PC-3 (cell line): ENCODE data around the gene FBXW7. TPM values are rescaled to one million over a fixed set of nuclear protein-coding genes. Genes with fewer than 3 reads are reported as not detected.

Experiments
- ATAC-seq: fragments of 200-7000 bp; cut with Tn5 transposase; 2 replicates; pipeline ENCODE4 v1.9.1; 2020; ENCODE audit warnings: mild to moderate bottlenecking, moderate library complexity
- BruUV-seq: library from RNA; stranded (reverse); fragments of 400-500 nt; replicated peaks from 2 replicates; lab custom pipeline; 2021; lab: Mats Ljungman, UMichigan
- CTCF ChIA-PET: fragments of 300-600 bp; sonication (Branson Sonifier 250); formaldehyde crosslinking; loops from one replicate; lab custom pipeline; 2022; ENCODE audit warnings: antibody characterized with exemption; lab: Charles Lee
- POLR2A ChIA-PET: fragments of 300-600 bp; sonication (Branson Sonifier 250); formaldehyde crosslinking; loops from one replicate; lab custom pipeline; 2022; ENCODE audit warnings: antibody characterized with exemption; ENCODE audit not compliant: unreplicated experiment; lab: Charles Lee
- DNase-seq: peaks from one replicate; pipeline ENCODE4 v3.0.0-alpha.2; 2015
- H2AFZ ChIP-seq: fragments of 300-600 bp; sonication (generic); 2 replicates; pipeline ENCODE4 v1.6.0; 2016; ENCODE audit warnings: antibody characterized with exemption, low read length
- H3F3A ChIP-seq: fragments of 300-600 bp; sonication (generic); one replicate; pipeline ENCODE4 v1.6.0; 2017; ENCODE audit warnings: antibody characterized with exemption, low read length, control low read depth, mild to moderate bottlenecking; ENCODE audit not compliant: unreplicated experiment
- H3K27ac ChIP-seq: fragments of 300-600 bp; sonication (generic); 2 replicates; pipeline ENCODE4 v1.5.1; 2016; ENCODE audit warnings: mild to moderate bottlenecking, low read length
- H3K27me3 ChIP-seq: fragments of 300-600 bp; sonication (generic); 2 replicates; pipeline ENCODE4 v1.6.1; 2016; ENCODE audit warnings: low read length, mixed read lengths
- H3K36me3 ChIP-seq: fragments of 300-600 bp; sonication (generic); 2 replicates; pipeline ENCODE4 v1.6.1; 2016; ENCODE audit warnings: low read depth, mixed run types, low read length, mixed read lengths
- H3K4me1 ChIP-seq: fragments of 300-600 bp; sonication (generic); 2 replicates; pipeline ENCODE4 v1.5.1; 2016; ENCODE audit warnings: low read length; ENCODE audit not compliant: insufficient read depth
- H3K4me2 ChIP-seq: fragments of 300-600 bp; sonication (generic); 2 replicates; pipeline ENCODE4 v1.6.0; 2016; ENCODE audit warnings: low read length
- H3K4me3 ChIP-seq: fragments of 300-600 bp; sonication (generic); 2 replicates; pipeline ENCODE4 v1.5.1; 2016; ENCODE audit warnings: mild to moderate bottlenecking, low read length, mixed read lengths
- H3K79me2 ChIP-seq: fragments of 300-600 bp; sonication (generic); 2 replicates; pipeline ENCODE4 v1.6.1; 2017; ENCODE audit warnings: low read length, mixed read lengths
- H3K9ac ChIP-seq: fragments of 300-600 bp; sonication (generic); 2 replicates; pipeline ENCODE4 v1.6.0; 2016; ENCODE audit warnings: mild to moderate bottlenecking, low read length
- H3K9me2 ChIP-seq: fragments of 300-600 bp; sonication (generic); replicated peaks from 2 replicates; pipeline ENCODE4 v1.6.1; 2016; ENCODE audit warnings: mixed run types, low read length, mixed read lengths
- H3K9me3 ChIP-seq: fragments of 300-600 bp; sonication (generic); 2 replicates; pipeline ENCODE4 v1.6.1; 2016; ENCODE audit warnings: low read length, mixed read lengths
- H4K20me1 ChIP-seq: fragments of 300-600 bp; sonication (generic); 2 replicates; pipeline ENCODE4 v1.6.1; 2016; ENCODE audit warnings: low read length, mixed read lengths
- CTCF ChIP-seq: fragments of 300-600 bp; sonication (generic); conservative IDR thresholded peaks from 2 replicates; pipeline ENCODE4 v1.5.1; 2017; ENCODE audit warnings: antibody characterized with exemption, low read depth, mild to moderate bottlenecking, low read length
- EZH2 ChIP-seq: fragments of 300-600 bp; sonication (generic); IDR thresholded peaks from one replicate; pipeline ENCODE4 v1.6.1; 2017; ENCODE audit warnings: antibody characterized with exemption, mild to moderate bottlenecking, low read length; ENCODE audit not compliant: unreplicated experiment
- EZH2phosphoT487 ChIP-seq: fragments of 300-600 bp; sonication (generic); IDR thresholded peaks from 2 replicates; pipeline ENCODE4 v1.6.1; 2018; ENCODE audit warnings: mild to moderate bottlenecking, antibody characterized with exemption, low read length, borderline replicate concordance
- intact Hi-C: fragments of 100-400 bp; cut with micrococcal nuclease; formaldehyde crosslinking; loops from 2 replicates; pipeline ENCODE4 v1.9.0; 2023
- total RNA-seq: library from RNA; depleted of rRNA; stranded (reverse); fragments of >200 nt; gene quantifications from 2 replicates; pipeline ENCODE4 v1.2.3, GENCODE V29; 2014

FBXW7 gene
- total RNA-seq, 1 experiment from 2014 or later = 24.3 TPM

- TF ChIP-seq EZH2phosphoT487 = no peak
- TF ChIP-seq EZH2 = no peak
- TF ChIP-seq CTCF = no peak
- Histone ChIP-seq H4K20me1 (no peaks in the 10 kb centered on the region), H3K9me2 (no peaks in the 10 kb centered on the region), H3F3A (no peaks in the 10 kb centered on the region), H3K79me2 (no peaks in the 10 kb centered on the region), H3K9me3 (no peaks in the 10 kb centered on the region), H3K36me3 (no peaks in the 10 kb centered on the region), H2AFZ (no peak overlapping the region), H3K27ac (no peak overlapping the region), H3K4me2 (no peak overlapping the region), H3K27me3 (no peaks in the 10 kb centered on the region), H3K4me3 (no peak overlapping the region), H3K4me1 (no peaks in the 10 kb centered on the region), H3K9ac (no peak overlapping the region)
- no peak for ATAC-seq
- BruUV-seq = no TSS peak
- CTCF ChIA-PET = no interaction called here
- no peak for DNase-seq
- POLR2A ChIA-PET = no interaction called here
- intact Hi-C loops = loop anchor here (10.0 kb wide), 2 partner anchors 616 to 1266 kb away; partner anchors contain the start of gene GATB
These were observed 155.0 kb downstream of the FBXW7 start for GRCh38 chr4:152380919-152381318.

GRCh38 chr4:152380185-152380584, 155.7 kb downstream of the FBXW7 start:
- Histone ChIP-seq H3K4me1 (no peaks in the 10 kb centered on the region), H3K9me2 (no peaks in the 10 kb centered on the region), H3K27me3 (no peaks in the 10 kb centered on the region), H3F3A (no peaks in the 10 kb centered on the region), H3K36me3 (no peaks in the 10 kb centered on the region), H3K9me3 (no peaks in the 10 kb centered on the region), H2AFZ (no peak overlapping the region), H4K20me1 (no peaks in the 10 kb centered on the region), H3K27ac (no peak overlapping the region), H3K9ac (no peak overlapping the region), H3K4me2 (no peak overlapping the region), H3K4me3 (no peak overlapping the region), H3K79me2 (no peaks in the 10 kb centered on the region)
- intact Hi-C loops = loop anchor here (10.0 kb wide), 2 partner anchors 615 to 1265 kb away; partner anchors contain the start of gene GATB
- DNase-seq = no peak
- CTCF ChIA-PET = no interaction called here
- TF ChIP-seq EZH2phosphoT487 = no peak
- BruUV-seq = no TSS peak
- ATAC-seq = no peak
- POLR2A ChIA-PET = no interaction called here

- Histone ChIP-seq H3K79me2 (no peaks in the 10 kb centered on the region), H3K4me2 (no peak overlapping the region), H3K9me3 (no peaks in the 10 kb centered on the region), H2AFZ (no peak overlapping the region), H3K4me1 (no peaks in the 10 kb centered on the region), H3K27me3 (no peaks in the 10 kb centered on the region), H4K20me1 (no peaks in the 10 kb centered on the region), H3K9me2 (no peaks in the 10 kb centered on the region), H3K9ac (no peak overlapping the region), H3F3A (no peaks in the 10 kb centered on the region), H3K4me3 (no peak overlapping the region), H3K36me3 (no peaks in the 10 kb centered on the region), H3K27ac (no peak overlapping the region)
- DNase-seq = no peak
- CTCF ChIA-PET = no interaction called here
- intact Hi-C loops = no loop called here
- POLR2A ChIA-PET = no interaction called here
- no TSS peak for BruUV-seq
- no peak for ATAC-seq
- no peak for TF ChIP-seq CTCF
These were observed 161.1 kb downstream of the FBXW7 start for GRCh38 chr4:152374606-152375285.
